HG02840 (cell line): ENCODE results near the gene TMSB15B.
"Not testable (repeated sequence)": the region's sequence is repeated elsewhere in the genome, so short reads cannot be mapped to it uniquely, and the experiment has no call there.

Experiments
- ATAC-seq: cut with Tn5 transposase; IDR thresholded peaks from one replicate; pipeline ENCODE4 v1.9.1; 2021; ENCODE audit warnings: mild to moderate bottlenecking, moderate library complexity, moderate number of reproducible peaks; ENCODE audit not compliant: unreplicated experiment, low FRiP score

The TMSB15B gene

GRCh38 chrX:104015576-104015975 is 53.1 kb downstream of the TMSB15B start:
- ATAC-seq, result not testable (repeated sequence)
